Endodermal cell (in vitro differentiated cells): ENCODE data around the gene SMAD2. TPM values are rescaled to one million over a fixed set of nuclear protein-coding genes. Genes with fewer than 3 reads are reported as not detected.

Source experiments
- DNase-seq: peaks from one replicate; pipeline ENCODE4 v3.0.0-alpha.2; 2017
- H3K27ac ChIP-seq: 2 replicates; pipeline ENCODE4 v1.5.1; 2013; ENCODE audit warnings: mild to moderate bottlenecking, low read depth, low read length, moderate library complexity
- H3K27me3 ChIP-seq: 2 replicates; pipeline ENCODE4 v1.6.1; 2013; ENCODE audit warnings: mild to moderate bottlenecking, low read length, moderate library complexity; ENCODE audit not compliant: insufficient read depth, control insufficient read depth, poor library complexity, severe bottlenecking
- H3K36me3 ChIP-seq: 2 replicates; pipeline ENCODE4 v1.7.0; 2013; ENCODE audit warnings: mild to moderate bottlenecking, low read length, moderate library complexity; ENCODE audit not compliant: control insufficient read depth, insufficient read depth
- H3K4me1 ChIP-seq: one replicate; pipeline ENCODE4 v1.7.0; 2013; ENCODE audit warnings: low read length; ENCODE audit not compliant: control insufficient read depth, insufficient read depth
- H3K4me3 ChIP-seq: 2 replicates; pipeline ENCODE4 v1.5.1; 2013; ENCODE audit warnings: mild to moderate bottlenecking, low read length, moderate library complexity
- H3K9ac ChIP-seq: 2 replicates; pipeline ENCODE4 v1.6.1; 2013; ENCODE audit warnings: mild to moderate bottlenecking, low read length, moderate library complexity; ENCODE audit not compliant: poor library complexity, severe bottlenecking; ENCODE audit errors: extremely low read depth
- H3K9me3 ChIP-seq: 2 replicates; pipeline ENCODE4 v1.6.1; 2013; ENCODE audit warnings: mild to moderate bottlenecking, low read length, moderate library complexity; ENCODE audit not compliant: control insufficient read depth
- H3K27ac Mint-ChIP-seq: 2 replicates; pipeline ENCODE4 v1.8.0; 2020; ENCODE audit warnings: mixed read lengths
- H3K27me3 Mint-ChIP-seq: 2 replicates; pipeline ENCODE4 v1.8.0; 2021; ENCODE audit warnings: mild to moderate bottlenecking, mixed read lengths; ENCODE audit not compliant: insufficient read depth
- H3K36me3 Mint-ChIP-seq: 2 replicates; pipeline ENCODE4 v1.8.0; 2020; ENCODE audit warnings: low read depth, mixed read lengths
- H3K4me1 Mint-ChIP-seq: 2 replicates; pipeline ENCODE4 v1.8.0; 2020; ENCODE audit warnings: mixed read lengths
- H3K4me3 Mint-ChIP-seq: 2 replicates; pipeline ENCODE4 v1.8.0; 2020; ENCODE audit warnings: mild to moderate bottlenecking, moderate library complexity, mixed read lengths
- H3K9me3 Mint-ChIP-seq: 2 replicates; pipeline ENCODE4 v1.8.0; 2020; ENCODE audit warnings: mild to moderate bottlenecking, mixed read lengths
- CTCF ChIP-seq: fragments of 200-600 bp; sonication (generic); conservative IDR thresholded peaks from 2 replicates; pipeline ENCODE4 v1.5.0; 2021; ENCODE audit warnings: antibody characterized with exemption, mild to moderate bottlenecking
- WGBS, 2 experiments: methylation state at CpG; one replicate each; pipeline versions ENCODE4 v1.1.5 to v1.1.7; 2013; ENCODE audit warnings: missing lambda C conversion rate in 2 of 2, mixed read lengths in 1 of 2; ENCODE audit not compliant: insufficient coverage in 1 of 2, insufficient read length in 1 of 2; 5-methylcytosine and 5-hydroxymethylcytosine counted together
- total RNA-seq, 2 donors: library from RNA; stranded (reverse); fragmentation: NEBNext Ultra II Directional in 1 of 2; extraction: Animal tissue kit (Norgen Biotek cat#: 25700) in 1 of 2; gene quantifications; 2 replicates in 1 of 2; 3 replicates in 1 of 2; pipeline ENCODE4 v1.2.1, GENCODE V29; 2021

The SMAD2 gene
- total RNA-seq, 2 donors from 2014 or later = 156 to 189 TPM

GRCh38 chr18:47909484-47909883 lies 21.0 kb downstream of the SMAD2 start:
- no peaks in the 10 kb centered on the region for H3K27me3 ChIP-seq
- no peak for TF ChIP-seq CTCF
- Mint-ChIP-seq H3K9me3 (peaks cover 18% of the 10 kb centered on the region), H3K27me3 (no peaks in the 10 kb centered on the region), H3K4me1 (peaks cover 31% of the 10 kb centered on the region), H3K4me3 (no peak overlapping the region), H3K36me3 (peaks cover 54% of the 10 kb centered on the region), H3K27ac (peak overlapping the region; percentile 1)
- H3K36me3 ChIP-seq = peaks cover 95% of the 10 kb centered on the region
- H3K9ac ChIP-seq = no peak overlapping the region
- H3K4me3 ChIP-seq = no peak overlapping the region
- 94 to 95% methylated on average over 4 of the region's 4 CpGs for WGBS, 2 experiments
- no peak overlapping the region for H3K27ac ChIP-seq
- H3K4me1 ChIP-seq = peaks cover 10% of the 10 kb centered on the region
- H3K9me3 ChIP-seq = peaks cover 33% of the 10 kb centered on the region
- no peak for DNase-seq

- Histone ChIP-seq H3K36me3 (peaks cover 88% of the 10 kb centered on the region), H3K27ac (no peak overlapping the region), H3K4me3 (no peak overlapping the region), H3K4me1 (peaks cover 5% of the 10 kb centered on the region), H3K27me3 (no peaks in the 10 kb centered on the region), H3K9me3 (peaks cover 33% of the 10 kb centered on the region), H3K9ac (no peak overlapping the region)
- no peak overlapping the region for H3K4me3 Mint-ChIP-seq
- no peaks in the 10 kb centered on the region for H3K27me3 Mint-ChIP-seq
- peaks cover 54% of the 10 kb centered on the region for H3K36me3 Mint-ChIP-seq
- DNase-seq = no peak
- H3K4me1 Mint-ChIP-seq = peaks cover 38% of the 10 kb centered on the region
- H3K9me3 Mint-ChIP-seq = peaks cover 18% of the 10 kb centered on the region
- TF ChIP-seq CTCF = no peak
- WGBS, 2 experiments = 96 to 100% methylated on average over 5 to 6 of the region's 6 CpGs
- no peak overlapping the region for H3K27ac Mint-ChIP-seq
Observed at GRCh38 chr18:47908592-47908991, 21.9 kb downstream of the SMAD2 start.

DNA sequence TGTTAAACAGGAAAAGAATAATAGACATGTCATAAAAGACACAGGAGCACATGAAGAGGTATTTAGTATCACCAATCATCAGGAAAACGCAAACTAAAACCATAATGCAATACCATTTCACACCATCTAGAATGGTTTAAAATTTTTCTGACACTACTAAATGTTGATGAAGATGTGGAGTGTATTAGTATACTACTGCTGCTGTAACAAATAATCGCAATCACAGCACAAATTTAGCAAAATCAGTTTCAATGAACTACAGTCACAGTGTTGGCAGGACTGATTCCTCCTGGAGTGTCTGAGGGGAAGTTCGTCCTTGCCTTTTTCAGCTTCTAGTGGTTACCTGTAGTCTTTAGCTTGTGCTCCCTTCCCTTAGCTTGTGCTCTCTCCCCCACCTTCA lies 24.1 kb downstream of the SMAD2 start:
- Histone ChIP-seq H3K4me1 (no peaks in the 10 kb centered on the region), H3K36me3 (peaks cover 70% of the 10 kb centered on the region), H3K27ac (no peak overlapping the region), H3K9ac (no peak overlapping the region), H3K4me3 (peak overlapping the region; percentile 43), H3K27me3 (no peaks in the 10 kb centered on the region), H3K9me3 (peaks cover 33% of the 10 kb centered on the region)
- no peak for TF ChIP-seq CTCF
- Mint-ChIP-seq H3K36me3 (peaks cover 54% of the 10 kb centered on the region), H3K27me3 (no peaks in the 10 kb centered on the region), H3K4me1 (peaks cover 45% of the 10 kb centered on the region), H3K9me3 (peaks cover 18% of the 10 kb centered on the region), H3K27ac (no peak overlapping the region), H3K4me3 (no peak overlapping the region)
- DNase-seq = no peak
- 98% methylated on average over 2 of the region's 3 CpGs; no CpG with 5 or more reads in 1 of the 2 experiments for WGBS, 2 experiments
